Esophagus muscularis mucosa (tissue), 4 donors: Measurements from ENCODE around the gene GNAS-AS1. TPM values are rescaled to one million over a fixed set of nuclear protein-coding genes. Genes with fewer than 3 reads are reported as not detected.

Experiments used
- DNase-seq: peaks from one replicate; pipeline ENCODE4 v3.0.0-alpha.2; 2017; ENCODE audit errors: extremely low spot score
- H3K27ac ChIP-seq, 4 donors: fragments of 200-600 bp; sonication (generic); replicated peaks in 1 of 4; 1 replicate in 3 of 4; 2 replicates in 1 of 4; pipeline ENCODE4 v1.5.1; 2016 to 2019; ENCODE audit warnings: mild to moderate bottlenecking in 1 of 4
- H3K27me3 ChIP-seq, 4 donors: fragments of 200-600 bp; sonication (generic); one replicate each; pipeline versions ENCODE4 v1.5.1 to v1.6.0; 2016 to 2019
- H3K36me3 ChIP-seq, 4 donors: fragments of 200-600 bp; sonication (generic); one replicate each; pipeline ENCODE4 v1.5.1; 2016 to 2019
- H3K4me1 ChIP-seq, 4 donors: fragments of 200-600 bp; sonication (generic); one replicate each; pipeline ENCODE4 v1.5.1; 2016 to 2019
- H3K4me3 ChIP-seq, 4 donors: fragments of 200-600 bp; sonication (generic); 1 replicate in 2 of 4; 2 replicates in 2 of 4; pipeline ENCODE4 v1.5.1; 2016 to 2019; ENCODE audit warnings: mild to moderate bottlenecking in 4 of 4, moderate library complexity in 1 of 4
- H3K9me3 ChIP-seq, 4 donors: fragments of 200-600 bp; sonication (generic); 1 replicate in 3 of 4; 2 replicates in 1 of 4; pipeline ENCODE4 v1.5.1; 2016 to 2019
- CTCF ChIP-seq, 3 experiments: fragments of 200-600 bp in 2 of 3; fragments of 450-650 bp in 1 of 3; sonication (generic) in 2 of 3; IDR thresholded peaks; one replicate each; pipeline ENCODE4 v1.5.1; 2017 to 2019; ENCODE audit warnings: antibody characterized with exemption in 3 of 3, mild to moderate bottlenecking in 2 of 3, moderate library complexity in 1 of 3
- EP300 ChIP-seq: sonication (generic); formaldehyde crosslinking; IDR thresholded peaks from one replicate; pipeline ENCODE4 v1.6.1; 2017; ENCODE audit warnings: antibody characterized with exemption
- POLR2A ChIP-seq: fragments of 450-650 bp; IDR thresholded peaks from one replicate; pipeline ENCODE4 v1.6.1; 2017; ENCODE audit warnings: antibody characterized with exemption, moderate library complexity, mild to moderate bottlenecking, low read depth
- POLR2AphosphoS5 ChIP-seq, 2 donors: sonication (generic); formaldehyde crosslinking; IDR thresholded peaks; one replicate each; pipeline ENCODE4 v1.6.1; 2017; ENCODE audit warnings: antibody characterized with exemption in 2 of 2
- WGBS: methylation state at CpG from one replicate; pipeline ENCODE4 v1.1.5; 2018; 5-methylcytosine and 5-hydroxymethylcytosine counted together
- intact Hi-C: fragments of 100-400 bp; cut with DNase I; formaldehyde crosslinking; loops from one replicate; pipeline ENCODE4 v1.15.1; 2023
- total RNA-seq, 4 donors: library from RNA; depleted of rRNA; stranded (reverse); fragments of >200 nt; gene quantifications; one replicate each; pipeline versions ENCODE4 v1.1.0 to v1.2.1, GENCODE V29; 2016

The GNAS-AS1 gene
- total RNA-seq, 4 donors from 2014 or later, result 0.13 to 0.42 (median 0.23) TPM; not detected in 1

DNA sequence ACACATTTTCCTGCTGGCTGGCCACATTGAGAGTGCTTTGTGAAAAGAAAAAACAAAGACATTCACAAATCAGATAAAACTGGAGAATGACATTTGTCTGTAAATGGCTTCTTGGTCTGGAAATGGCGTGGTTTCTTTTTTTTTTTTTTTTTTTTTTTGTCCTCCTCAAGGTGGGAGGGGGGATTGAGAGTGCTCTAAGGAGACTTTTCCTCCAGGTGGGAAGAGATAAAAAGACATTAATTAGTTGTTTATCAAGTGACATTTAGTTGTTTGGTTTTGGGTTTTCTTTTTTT, 42.2 kb upstream of the GNAS-AS1 start:
- Histone ChIP-seq H3K4me3 (peak overlapping the region; percentile 88 to 95 (median 93)), H3K27ac (peak overlapping the region; percentile 99 to 100 (median 99)), H3K27me3 (no peaks in the 10 kb centered on the region), H3K4me1 (peaks cover 50 to 66% (median 61%) of the 10 kb centered on the region in 4 donors), H3K9me3 (no peaks in the 10 kb centered on the region), H3K36me3 (peaks cover 0 to 3% (median 0%) of the 10 kb centered on the region in 4 donors)
- WGBS, result 0% methylated on average over 1 of the region's 1 CpG
- no peak for DNase-seq
- intact Hi-C loops, result loop anchor here (5.0 kb wide), 2 partner anchors 89 to 139 kb away; partner anchors contain the start of genes ATP5F1E and NELFCD
- no peak for TF ChIP-seq POLR2A
- no peak for TF ChIP-seq EP300
- TF ChIP-seq CTCF (IDR thresholded peaks at IDR 0.05), result no peak
- TF ChIP-seq POLR2AphosphoS5 (IDR thresholded peaks at IDR 0.05), result no peak

GRCh38 chr20:58892141-58892931, 41.6 kb upstream of the GNAS-AS1 start:
- no peaks in the 10 kb centered on the region for H3K9me3 ChIP-seq
- peaks cover 44 to 62% (median 57%) of the 10 kb centered on the region in 4 donors for H3K4me1 ChIP-seq
- peak overlapping the region; percentile 99 to 100 (median 99) for H3K27ac ChIP-seq
- intact Hi-C loops, result loop anchor here (5.0 kb wide), 2 partner anchors 90 to 140 kb away; partner anchors contain the start of genes ATP5F1E and NELFCD
- DNase-seq, result no peak
- no peaks in the 10 kb centered on the region for H3K27me3 ChIP-seq
- TF ChIP-seq EP300 (no peak), POLR2AphosphoS5 (IDR thresholded peaks at IDR 0.05) (peak; percentile 25 to 51), CTCF (IDR thresholded peaks at IDR 0.05) (peak in 1 of 3 experiments; percentile 15), POLR2A (no peak)
- H3K36me3 ChIP-seq, result peaks cover 0 to under 1% (median 0%) of the 10 kb centered on the region in 4 donors
- WGBS, result 1% methylated on average over 42 of the region's 49 CpGs
- peak overlapping the region; percentile 88 to 95 (median 93) for H3K4me3 ChIP-seq

- no peaks in the 10 kb centered on the region for H3K9me3 ChIP-seq
- no peak for DNase-seq
- peaks cover 38 to 56% (median 51%) of the 10 kb centered on the region in 4 donors for H3K4me1 ChIP-seq
- H3K27ac ChIP-seq, result peak overlapping the region; percentile 99 to 100 (median 99)
- peak overlapping the region; percentile 88 to 95 (median 93) for H3K4me3 ChIP-seq
- intact Hi-C loops, result loop anchor here (5.0 kb wide), 2 partner anchors 91 to 141 kb away; partner anchors contain the start of genes ATP5F1E and NELFCD
- WGBS, result 0% methylated on average over 9 of the region's 55 CpGs
- no peaks in the 10 kb centered on the region for H3K27me3 ChIP-seq
- TF ChIP-seq POLR2AphosphoS5 (IDR thresholded peaks at IDR 0.05) (no peak), EP300 (no peak), CTCF (IDR thresholded peaks at IDR 0.05) (no peak), POLR2A (no peak)
- H3K36me3 ChIP-seq, result no peaks in the 10 kb centered on the region
These were observed 41.0 kb upstream of the GNAS-AS1 start for GRCh38 chr20:58891718-58892140.

- Histone ChIP-seq H3K4me1 (peaks cover 33 to 51% (median 46%) of the 10 kb centered on the region in 4 donors), H3K9me3 (no peaks in the 10 kb centered on the region), H3K27ac (peak overlapping the region; percentile 99 to 100 (median 99)), H3K4me3 (peak overlapping the region; percentile 88 to 95 (median 93)), H3K36me3 (no peaks in the 10 kb centered on the region), H3K27me3 (no peaks in the 10 kb centered on the region)
- WGBS, result 0% methylated on average over 11 of the region's 105 CpGs
- intact Hi-C loops, result loop anchor here (5.0 kb wide), 2 partner anchors 91 to 141 kb away; partner anchors contain the start of genes ATP5F1E and NELFCD
- DNase-seq, result no peak
- TF ChIP-seq CTCF (IDR thresholded peaks at IDR 0.05) (peak in 1 of 3 experiments; percentile 9), POLR2AphosphoS5 (IDR thresholded peaks at IDR 0.05) (peak; percentile 36 to 74), EP300 (no peak)
These were observed 40.5 kb upstream of the GNAS-AS1 start for GRCh38 chr20:58891086-58891717.
